Suprapubic skin (tissue), 4 donors: ENCODE results near the gene TDRD3.

Experiments used
- CTCF ChIP-seq, 2 donors: fragments of 200-600 bp in 1 of 2; fragments of 450-650 bp in 1 of 2; sonication (generic) in 1 of 2; IDR thresholded peaks; one replicate each; pipeline ENCODE4 v1.5.1; 2016 to 2019; ENCODE audit warnings: antibody characterized with exemption in 2 of 2, mild to moderate bottlenecking in 1 of 2, moderate library complexity in 1 of 2
- EP300 ChIP-seq: sonication (generic); formaldehyde crosslinking; IDR thresholded peaks from one replicate; pipeline ENCODE4 v1.6.1; 2017; ENCODE audit warnings: antibody characterized with exemption
- POLR2A ChIP-seq, 2 donors: fragments of 450-650 bp; IDR thresholded peaks; one replicate each; pipeline ENCODE4 v1.6.1; 2017; ENCODE audit warnings: antibody characterized with exemption in 2 of 2, mild to moderate bottlenecking in 2 of 2, moderate library complexity in 2 of 2
- POLR2AphosphoS5 ChIP-seq, 3 donors: sonication (generic); formaldehyde crosslinking; IDR thresholded peaks; one replicate each; pipeline ENCODE4 v1.6.1; 2017; ENCODE audit warnings: antibody characterized with exemption in 3 of 3

- TF ChIP-seq CTCF (IDR thresholded peaks at IDR 0.05) (peak; percentile 67 to 86), POLR2A (IDR thresholded peaks at IDR 0.05) (no peak), EP300 (no peak), POLR2AphosphoS5 (IDR thresholded peaks at IDR 0.05) (no peak)
Observed at GRCh38 chr13:60431108-60431700, 34.2 kb downstream of the TDRD3 start.
